GM21576 (cell line): ENCODE data around the gene NAV3.

Source experiments
- ATAC-seq: cut with Tn5 transposase; IDR thresholded peaks from one replicate; pipeline ENCODE4 v1.9.1; 2021; ENCODE audit warnings: mild to moderate bottlenecking, moderate library complexity; ENCODE audit not compliant: unreplicated experiment

The NAV3 gene

GRCh38 chr12:77919450-77919849, 88.8 kb downstream of the NAV3 start:
- ATAC-seq, result no peak

DNA sequence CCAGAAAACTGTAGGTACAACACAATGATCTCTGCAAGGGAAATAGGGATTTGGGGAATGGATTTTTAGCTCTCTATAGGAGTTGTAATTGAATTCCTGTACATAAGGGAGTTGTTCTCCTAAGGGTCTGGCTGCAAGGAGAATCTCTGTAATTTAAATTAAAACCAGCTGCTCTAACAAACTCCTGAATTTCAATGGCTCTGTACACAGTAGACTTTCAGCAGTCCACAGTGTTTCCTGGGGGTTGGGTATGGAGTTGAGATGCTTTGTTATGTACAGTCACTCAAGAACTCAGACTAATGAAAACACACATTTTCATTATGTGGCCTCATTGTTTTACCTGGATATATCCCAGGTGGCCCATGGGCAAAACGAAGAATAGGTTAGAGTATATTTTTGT, 93.2 kb downstream of the NAV3 start:
- no peak for ATAC-seq

GRCh38 chr12:77924703-77925102, 94.0 kb downstream of the NAV3 start:
- no peak for ATAC-seq

DNA sequence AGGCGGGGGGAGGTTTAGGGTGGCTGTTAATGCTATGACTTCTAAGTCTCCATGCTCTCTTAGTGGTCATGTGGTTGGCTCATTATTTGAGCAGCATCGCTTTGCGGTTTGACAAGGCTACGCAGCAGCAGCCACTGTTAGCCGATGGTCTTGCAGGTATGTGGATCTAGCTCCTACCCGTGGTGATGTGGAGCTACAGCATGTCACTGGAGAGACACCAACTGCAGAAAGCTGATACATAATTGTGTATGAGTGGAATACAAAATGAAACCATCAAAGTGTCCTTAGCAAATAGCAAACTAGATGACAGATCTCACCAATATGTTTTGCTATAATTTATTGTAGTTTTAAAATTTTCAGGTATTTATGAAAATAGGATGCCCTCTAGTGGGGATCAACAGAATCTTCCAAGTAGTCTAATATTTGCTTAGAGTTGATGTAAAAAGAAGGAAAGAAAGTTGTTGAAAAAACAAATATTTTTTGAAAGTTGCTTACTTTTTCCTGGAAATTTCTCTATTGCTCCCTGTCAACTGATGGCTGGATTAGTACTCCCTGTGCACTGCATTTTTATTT, 94.9 kb downstream of the NAV3 start:
- ATAC-seq, result peak; percentile 100

GRCh38 chr12:77928078-77928477, 97.4 kb downstream of the NAV3 start:
- ATAC-seq, result no peak

GRCh38 chr12:77932216-77932615, 101.5 kb downstream of the NAV3 start:
- ATAC-seq, result no peak

DNA sequence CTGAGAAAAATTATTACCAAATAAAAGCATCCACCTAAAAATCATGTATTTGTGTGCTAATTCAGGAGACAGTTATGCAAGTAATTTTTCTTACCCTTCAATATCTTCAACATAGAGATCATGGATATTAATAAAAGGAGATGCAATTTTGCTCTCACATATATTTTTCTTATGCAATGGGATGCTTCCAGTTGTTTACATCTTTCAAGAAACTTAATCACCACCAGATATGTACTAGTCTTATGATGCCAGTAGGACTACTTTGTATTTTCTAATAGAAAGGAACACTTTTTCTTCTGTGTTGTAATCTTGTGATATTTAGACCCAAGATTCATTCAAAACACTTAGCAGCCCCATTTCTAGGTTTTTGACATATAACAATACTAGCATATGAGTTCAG, 107.6 kb downstream of the NAV3 start:
- ATAC-seq, result no peak

- no peak for ATAC-seq
Observed at GRCh38 chr12:77940011-77940423, 109.3 kb downstream of the NAV3 start.

DNA sequence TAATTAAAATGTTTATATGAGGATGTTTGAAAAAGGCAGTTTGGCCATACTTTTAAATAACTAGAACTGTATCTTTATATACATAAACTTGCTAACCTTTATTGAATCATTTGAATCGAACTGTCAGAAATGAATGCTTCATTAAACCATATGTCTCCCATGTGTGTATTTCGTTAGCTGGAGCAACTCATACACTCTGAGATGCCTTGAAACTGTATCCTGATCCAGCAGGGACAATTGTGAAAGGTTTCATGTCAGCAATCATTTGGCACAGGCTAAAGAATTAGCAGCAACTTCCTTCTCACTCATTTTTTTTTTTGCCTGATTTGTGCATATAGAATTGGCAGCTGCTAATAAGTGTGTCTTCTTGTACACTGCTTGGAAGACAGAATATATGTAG, 109.9 kb downstream of the NAV3 start:
- ATAC-seq, result no peak

GRCh38 chr12:77941401-77941800, 110.7 kb downstream of the NAV3 start:
- ATAC-seq, result no peak

GRCh38 chr12:77943466-77943865, 112.8 kb downstream of the NAV3 start:
- no peak for ATAC-seq

DNA sequence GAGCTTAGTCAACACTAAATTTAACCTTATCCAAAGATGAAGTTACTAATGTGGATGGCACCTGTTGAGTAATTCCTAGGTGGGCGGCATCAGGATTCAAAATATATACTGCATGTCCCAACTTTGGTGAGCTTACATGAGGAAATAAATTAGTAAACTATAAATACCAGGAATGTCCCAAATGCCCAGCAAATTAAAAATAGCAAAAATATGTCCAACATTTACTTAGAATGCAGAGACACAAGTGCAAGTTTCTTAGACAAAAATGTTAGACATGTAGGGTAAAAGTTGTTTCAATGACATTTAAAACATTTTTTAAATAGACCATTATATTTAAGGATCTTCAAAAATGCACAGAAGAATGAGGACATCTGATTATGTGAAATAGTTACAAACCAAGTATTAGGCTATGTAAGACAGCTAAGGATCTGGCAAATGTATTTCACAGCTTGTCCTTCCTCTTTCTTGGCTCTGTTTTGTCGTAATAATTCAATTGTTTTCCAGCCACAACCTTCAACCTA, 115.9 kb downstream of the NAV3 start:
- ATAC-seq, result no peak

GRCh38 chr12:77947330-77947729, 116.6 kb downstream of the NAV3 start:
- no peak for ATAC-seq

GRCh38 chr12:77947746-77948145, 117.1 kb downstream of the NAV3 start:
- no peak for ATAC-seq

DNA sequence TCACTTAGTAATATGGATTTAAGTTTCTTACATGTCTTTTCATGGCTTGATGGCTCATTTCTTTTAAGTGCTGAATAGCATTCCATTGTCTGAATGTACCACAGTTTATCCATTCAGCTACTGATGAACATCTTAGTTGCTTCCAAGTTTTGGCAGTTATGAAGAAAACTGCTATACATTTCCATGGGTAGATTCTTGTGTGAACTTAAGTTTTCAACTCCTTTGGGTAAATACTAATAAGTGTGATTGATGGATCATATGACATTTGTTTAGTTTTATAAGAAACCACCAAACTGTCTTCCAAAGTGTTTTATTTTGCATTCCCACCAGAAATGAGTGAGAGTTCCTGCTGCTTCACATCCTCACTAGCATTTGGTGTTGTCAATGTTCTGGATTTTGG, 119.2 kb downstream of the NAV3 start:
- ATAC-seq, result no peak

DNA sequence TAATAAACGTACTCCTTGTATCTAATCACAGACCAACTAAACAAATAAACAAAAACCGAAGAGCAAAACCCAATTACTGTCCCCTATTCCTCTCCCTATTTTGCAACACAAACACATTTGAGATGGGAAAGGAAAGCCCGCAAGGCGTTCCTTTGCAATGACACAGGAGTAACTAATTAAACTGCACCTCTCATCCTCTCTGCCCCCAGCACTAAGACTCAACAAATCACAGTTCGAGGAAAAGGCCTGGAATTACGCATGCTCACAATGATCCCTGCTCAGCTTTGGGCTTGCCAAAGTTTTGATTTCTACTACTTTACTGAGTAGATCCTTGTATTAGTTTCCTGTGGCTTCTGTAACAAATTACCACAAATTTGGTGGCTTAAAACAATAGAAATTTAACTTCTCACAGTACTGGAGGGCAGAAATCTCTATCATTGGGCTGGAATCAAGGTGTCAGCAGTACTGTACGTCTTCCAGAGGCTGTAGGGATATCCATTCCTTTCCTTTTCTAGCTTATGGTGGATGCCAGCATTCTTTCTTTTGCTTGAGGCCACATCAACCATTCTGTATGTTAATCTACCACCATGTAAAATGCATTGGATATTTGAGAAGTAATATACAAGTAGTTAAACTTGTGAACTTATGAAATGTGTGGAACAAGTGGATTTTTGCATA, 123.0 kb downstream of the NAV3 start:
- ATAC-seq, result no peak

DNA sequence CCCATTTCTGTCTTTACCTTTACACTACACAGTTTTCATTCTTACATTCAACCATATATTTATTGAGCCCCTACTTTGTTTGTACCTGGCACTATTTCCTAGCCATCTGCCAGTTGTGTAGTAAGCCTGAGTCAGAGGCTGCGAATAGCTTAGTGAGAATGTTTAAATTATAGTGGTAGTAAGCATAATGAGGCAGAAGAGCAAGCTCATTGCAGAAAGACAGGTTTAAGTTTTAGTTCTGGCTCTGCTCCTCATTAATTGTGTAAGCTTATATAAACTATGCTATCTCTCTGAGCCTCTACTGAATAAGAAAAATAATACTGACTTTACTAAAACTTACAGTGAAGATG, 123.5 kb downstream of the NAV3 start:
- no peak for ATAC-seq

DNA sequence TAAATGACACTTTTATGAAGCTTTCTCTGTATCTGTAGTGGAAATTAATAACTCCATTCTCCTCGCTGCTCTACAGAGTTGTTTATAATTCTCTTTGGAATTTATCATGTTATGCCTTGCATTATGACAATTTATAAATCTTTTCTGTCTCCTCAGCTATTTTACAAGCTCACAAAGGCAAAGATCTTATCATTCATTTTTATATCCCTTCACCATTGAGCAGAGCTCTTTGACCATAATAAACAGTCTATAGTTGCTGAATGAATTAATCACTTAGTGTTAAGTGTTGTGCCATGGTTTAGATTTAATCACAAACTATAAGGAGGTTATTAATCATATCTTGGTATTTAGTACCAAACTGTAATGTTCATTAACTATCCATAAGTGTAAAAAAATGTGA, 126.4 kb downstream of the NAV3 start:
- no peak for ATAC-seq

- ATAC-seq, result no peak
Observed at GRCh38 chr12:77963576-77964178, 133.0 kb downstream of the NAV3 start.

- no peak for ATAC-seq
Observed at GRCh38 chr12:77965790-77966189, 135.1 kb downstream of the NAV3 start.

GRCh38 chr12:77968021-77968420, 137.3 kb downstream of the NAV3 start:
- no peak for ATAC-seq

DNA sequence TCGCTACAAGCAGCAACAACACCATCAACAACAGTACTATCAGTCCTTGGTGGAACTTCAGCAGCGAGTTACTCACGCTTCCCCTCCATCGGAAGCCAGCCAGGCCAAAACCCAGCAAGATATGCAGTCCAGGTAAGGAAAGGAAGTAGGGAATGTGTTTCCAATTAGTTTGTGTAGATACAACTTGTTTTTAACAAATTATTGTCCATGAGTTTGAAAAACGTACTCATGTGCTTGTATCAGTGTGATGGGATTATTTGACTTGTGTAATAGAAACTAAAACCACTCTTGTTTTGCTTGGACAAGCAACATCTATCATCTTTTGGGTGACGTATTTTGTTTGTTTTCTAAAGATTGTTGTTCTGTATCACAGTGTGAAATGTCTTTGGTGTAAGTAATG, 137.9 kb downstream of the NAV3 start:
- ATAC-seq, result no peak
